ENCODE results near the gene BBS9. TPM values are rescaled to one million over a fixed set of nuclear protein-coding genes. Genes with fewer than 3 reads are reported as not detected.
A peak's percentile ranks its signal among the peaks of the same experiment; 100 is the strongest.

The BBS9 gene
- total RNA-seq, 1 donor from 2014 or later, result 31.2 TPM

- intact Hi-C loops (cut with DNase I), result no loop called here
- Histone ChIP-seq H3K9me3 (no peaks in the 10 kb centered on the region), H3K27ac (no peak overlapping the region), H3K36me3 (no peaks in the 10 kb centered on the region), H3K4me1 (no peaks in the 10 kb centered on the region), H3K27me3 (no peaks in the 10 kb centered on the region), H3K4me3 (no peak overlapping the region)
- no peak for TF ChIP-seq POLR2AphosphoS5 (IDR thresholded peaks at IDR 0.05; ENCODE audit: insufficient read depth in 1 of 2, low read depth in 1 of 2)
- no peak for TF ChIP-seq POLR2A (IDR thresholded peaks at IDR 0.05)
- no peak for TF ChIP-seq CTCF (IDR thresholded peaks at IDR 0.05)
- no peak for DNase-seq (ENCODE audit: extremely low spot score in 2 of 2)
Measured at GRCh38 chr7:33232632-33233145, 103.3 kb downstream of the BBS9 start.

GRCh38 chr7:33233659-33234058 lies 104.3 kb downstream of the BBS9 start:
- TF ChIP-seq CTCF (IDR thresholded peaks at IDR 0.05) (no peak), POLR2AphosphoS5 (IDR thresholded peaks at IDR 0.05; ENCODE audit: insufficient read depth in 1 of 2, low read depth in 1 of 2) (no peak), POLR2A (IDR thresholded peaks at IDR 0.05) (no peak)
- H3K4me3 ChIP-seq, result no peak overlapping the region
- H3K27me3 ChIP-seq, result no peaks in the 10 kb centered on the region
- H3K9me3 ChIP-seq, result no peaks in the 10 kb centered on the region
- no peaks in the 10 kb centered on the region for H3K36me3 ChIP-seq
- DNase-seq (ENCODE audit: extremely low spot score in 2 of 2), result no peak
- no peak overlapping the region for H3K27ac ChIP-seq
- H3K4me1 ChIP-seq, result no peaks in the 10 kb centered on the region
- intact Hi-C loops (cut with DNase I), result no loop called here

- no peak overlapping the region for H3K27ac ChIP-seq
- H3K4me3 ChIP-seq, result no peak overlapping the region
- H3K9me3 ChIP-seq, result no peaks in the 10 kb centered on the region
- DNase-seq (ENCODE audit: extremely low spot score in 2 of 2), result no peak
- TF ChIP-seq POLR2A (IDR thresholded peaks at IDR 0.05) (no peak), POLR2AphosphoS5 (IDR thresholded peaks at IDR 0.05; ENCODE audit: insufficient read depth in 1 of 2, low read depth in 1 of 2) (no peak), CTCF (IDR thresholded peaks at IDR 0.05) (no peak)
- H3K36me3 ChIP-seq, result no peaks in the 10 kb centered on the region
- H3K4me1 ChIP-seq, result no peaks in the 10 kb centered on the region
- H3K27me3 ChIP-seq, result no peaks in the 10 kb centered on the region
- intact Hi-C loops (cut with DNase I), result no loop called here
Measured at GRCh38 chr7:33237036-33237435, 107.7 kb downstream of the BBS9 start.

GRCh38 chr7:33243319-33243881 lies 114.0 kb downstream of the BBS9 start:
- Histone ChIP-seq H3K9me3 (no peaks in the 10 kb centered on the region), H3K4me3 (no peak overlapping the region), H3K27me3 (no peaks in the 10 kb centered on the region), H3K36me3 (no peaks in the 10 kb centered on the region), H3K4me1 (no peaks in the 10 kb centered on the region), H3K27ac (no peak overlapping the region)
- no peak for DNase-seq (ENCODE audit: extremely low spot score in 2 of 2)
- TF ChIP-seq POLR2A (IDR thresholded peaks at IDR 0.05), result no peak
- TF ChIP-seq CTCF (IDR thresholded peaks at IDR 0.05), result peak; percentile 30 to 58 (median 46)
- TF ChIP-seq POLR2AphosphoS5 (IDR thresholded peaks at IDR 0.05; ENCODE audit: insufficient read depth in 1 of 2, low read depth in 1 of 2), result no peak
- intact Hi-C loops (cut with DNase I), result no loop called here

- H3K4me1 ChIP-seq, result peaks cover 9% of the 10 kb centered on the region
- H3K27me3 ChIP-seq, result no peaks in the 10 kb centered on the region
- H3K27ac ChIP-seq, result no peak overlapping the region
- DNase-seq (ENCODE audit: extremely low spot score in 2 of 2), result no peak
- intact Hi-C loops (cut with DNase I), result no loop called here
- TF ChIP-seq POLR2AphosphoS5 (IDR thresholded peaks at IDR 0.05; ENCODE audit: insufficient read depth in 1 of 2, low read depth in 1 of 2) (no peak), POLR2A (IDR thresholded peaks at IDR 0.05) (no peak), CTCF (IDR thresholded peaks at IDR 0.05) (no peak)
- H3K9me3 ChIP-seq, result no peaks in the 10 kb centered on the region
- H3K4me3 ChIP-seq, result no peak overlapping the region
- no peaks in the 10 kb centered on the region for H3K36me3 ChIP-seq
Measured at GRCh38 chr7:33248671-33249070, 119.3 kb downstream of the BBS9 start.
